Measurements from ENCODE around the gene KIAA0232. TPM values are rescaled to one million over a fixed set of nuclear protein-coding genes. Genes with fewer than 3 reads are reported as not detected.
A peak's percentile ranks its signal among the peaks of the same experiment; 100 is the strongest.

KIAA0232 gene
- total RNA-seq, 6 experiments from 2014 or later: 12.0 to 23.8 (median 16.5) TPM

- no peak for DNase-seq
- intact Hi-C loops (cut with DNase I): no loop called here
- Histone ChIP-seq H3K27me3 (no peaks in the 10 kb centered on the region), H3K4me1 (peaks cover 0 to 45% (median 18%) of the 10 kb centered on the region in 4 donors), H3K4me3 (no peak overlapping the region), H3K9me3 (no peaks in the 10 kb centered on the region), H3K36me3 (no peaks in the 10 kb centered on the region), H3K27ac (peak overlapping the region in 2 of 3 donors; percentile 53 to 87)
- 89% methylated on average over 18 of the region's 29 CpGs for WGBS (ENCODE audit: insufficient coverage, low coverage, low lambda C conversion rate, missing lambda C conversion rate)
- ATAC-seq: no peak
- no peak for TF ChIP-seq POLR2A (IDR thresholded peaks at IDR 0.05)
- TF ChIP-seq CTCF (IDR thresholded peaks at IDR 0.05): no peak
Measured at GRCh38 chr4:6894528-6895498, 112.3 kb downstream of the KIAA0232 start.

DNA sequence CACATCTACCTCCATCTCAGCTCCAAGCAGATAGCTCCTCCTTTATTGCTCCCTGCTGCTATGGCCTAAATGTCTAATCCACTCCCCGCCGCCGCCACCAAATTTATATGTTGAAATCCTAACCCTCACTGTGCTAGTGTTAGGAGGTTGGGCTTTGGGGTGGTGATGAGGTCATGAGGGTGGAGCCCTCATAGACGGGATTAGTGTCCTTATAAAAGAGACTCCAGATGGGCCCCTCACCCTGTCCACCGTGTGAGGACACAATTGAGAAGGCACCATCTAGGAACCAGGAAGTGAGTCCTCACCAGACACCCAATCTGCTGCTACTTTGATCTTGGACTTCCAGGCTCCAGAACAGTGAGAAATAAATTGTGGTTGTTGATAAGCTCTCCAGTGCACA lies 113.5 kb downstream of the KIAA0232 start:
- H3K27me3 ChIP-seq: no peaks in the 10 kb centered on the region
- ATAC-seq (no peak), DNase-seq (no peak)
- H3K9me3 ChIP-seq: no peaks in the 10 kb centered on the region
- H3K27ac ChIP-seq: no peak overlapping the region
- peaks cover 0 to 40% (median 18%) of the 10 kb centered on the region in 4 donors for H3K4me1 ChIP-seq
- WGBS (ENCODE audit: insufficient coverage, low coverage, low lambda C conversion rate, missing lambda C conversion rate): no CpG with 5 or more reads among the region's 5 CpGs
- TF ChIP-seq POLR2A (IDR thresholded peaks at IDR 0.05) (no peak), CTCF (IDR thresholded peaks at IDR 0.05) (no peak)
- H3K36me3 ChIP-seq: no peaks in the 10 kb centered on the region
- no peak overlapping the region for H3K4me3 ChIP-seq
- intact Hi-C loops (cut with DNase I): no loop called here

DNA sequence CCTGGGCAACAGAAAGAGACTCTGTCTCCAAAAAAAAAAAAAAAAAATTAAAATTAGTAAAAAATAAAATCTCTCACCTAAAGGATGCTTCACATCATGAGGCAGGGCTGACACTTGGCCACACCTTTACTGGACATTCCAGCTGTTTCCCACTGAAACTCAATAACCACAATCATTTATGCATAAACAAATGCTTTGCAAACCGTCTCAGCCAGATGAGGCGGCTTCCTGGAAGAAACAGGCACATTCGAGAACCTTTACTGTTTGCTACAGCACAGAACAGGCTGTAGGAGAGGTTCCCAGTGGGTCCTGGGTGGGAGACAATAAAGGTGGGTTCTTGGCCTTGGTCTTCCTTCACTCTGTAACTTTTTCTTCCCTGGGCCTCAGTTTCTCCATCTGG lies 116.2 kb downstream of the KIAA0232 start:
- no peak for TF ChIP-seq POLR2A (IDR thresholded peaks at IDR 0.05)
- no peak for TF ChIP-seq CTCF (IDR thresholded peaks at IDR 0.05)
- intact Hi-C loops (cut with DNase I): no loop called here
- DNase-seq (no peak), ATAC-seq (no peak)
- WGBS (ENCODE audit: insufficient coverage, low coverage, low lambda C conversion rate, missing lambda C conversion rate): 62% methylated on average over 3 of the region's 3 CpGs
- Histone ChIP-seq H3K27me3 (no peaks in the 10 kb centered on the region), H3K36me3 (no peaks in the 10 kb centered on the region), H3K4me3 (no peak overlapping the region), H3K27ac (peak overlapping the region in 1 of 3 donors; percentile 1), H3K9me3 (no peaks in the 10 kb centered on the region), H3K4me1 (peaks cover 0 to 15% (median 4%) of the 10 kb centered on the region in 4 donors)

GRCh38 chr4:6900181-6900812 lies 117.8 kb downstream of the KIAA0232 start:
- no peaks in the 10 kb centered on the region for H3K27me3 ChIP-seq
- H3K36me3 ChIP-seq: no peaks in the 10 kb centered on the region
- 86% methylated on average over 1 of the region's 10 CpGs for WGBS (ENCODE audit: insufficient coverage, low coverage, low lambda C conversion rate, missing lambda C conversion rate)
- H3K4me3 ChIP-seq: no peak overlapping the region
- intact Hi-C loops (cut with DNase I): loop anchor here in 1 of 2 donors (10.0 kb wide), 1 partner anchor 175 kb away; no protein-coding TSS in a partner anchor
- TF ChIP-seq CTCF (IDR thresholded peaks at IDR 0.05): no peak
- TF ChIP-seq POLR2A (IDR thresholded peaks at IDR 0.05): no peak
- ATAC-seq (peak in 1 of 4 donors; percentile 12), DNase-seq (no peak)
- no peaks in the 10 kb centered on the region for H3K9me3 ChIP-seq
- no peak overlapping the region for H3K27ac ChIP-seq
- peaks cover 0 to 16% (median under 1%) of the 10 kb centered on the region in 4 donors for H3K4me1 ChIP-seq

Measured in right lobe of liver (tissue), 6 donors.